Embryonic facial prominence (tissue), 1 donor: ENCODE data around the gene OR56A4.

ENCODE experiments used
- DNase-seq: peaks from one replicate; pipeline ENCODE4 v3.0.0-alpha.2; 2016; ENCODE audit errors: extremely low spot score

OR56A4 gene

GRCh38 chr11:6006846-6007245 is at the start of gene OR56A4:
Gene OR56A4 (minus strand): TSS chr11:6006946. CDS start chr11:6002992, 3,954 bp downstream.
- no peak for DNase-seq

- no peak for DNase-seq
Measured at GRCh38 chr11:6055569-6055968, 48.8 kb upstream of the OR56A4 start.

GRCh38 chr11:6052374-6052773 is 45.6 kb upstream of the OR56A4 start:
- DNase-seq: no peak

- DNase-seq: no peak
Measured at GRCh38 chr11:6040874-6041273, 34.1 kb upstream of the OR56A4 start.

- no peak for DNase-seq
Measured at GRCh38 chr11:6030708-6031405, 24.1 kb upstream of the OR56A4 start, which contains the start of gene OR56A1. Gene OR56A1 (minus strand): TSS chr11:6030758. CDS start chr11:6027692, 3,066 bp downstream.

- DNase-seq: no peak
Measured at GRCh38 chr11:6027501-6027900, 20.8 kb upstream of the OR56A4 start.

GRCh38 chr11:6025056-6025455 is 18.3 kb upstream of the OR56A4 start:
- DNase-seq: no peak

- peak; percentile 9 for DNase-seq
Measured at GRCh38 chr11:6022956-6023355, 16.2 kb upstream of the OR56A4 start.

GRCh38 chr11:6013042-6013441 is 6.3 kb upstream of the OR56A4 start:
- no peak for DNase-seq

- DNase-seq: no peak
Measured at GRCh38 chr11:6012035-6012668, 5.4 kb upstream of the OR56A4 start.

GRCh38 chr11:6006395-6006794 is 351 bp downstream of the OR56A4 start:
- DNase-seq: no peak

GRCh38 chr11:6002202-6002699 is 4.5 kb downstream of the OR56A4 start:
- DNase-seq: no peak

GRCh38 chr11:5994791-5995190 is 12.0 kb downstream of the OR56A4 start:
- DNase-seq: no peak

- no peak for DNase-seq
Measured at GRCh38 chr11:5992604-5993251, 14.0 kb downstream of the OR56A4 start.

GRCh38 chr11:5992150-5992549 is 14.6 kb downstream of the OR56A4 start:
- no peak for DNase-seq

GRCh38 chr11:5989203-5989602 is 17.5 kb downstream of the OR56A4 start:
- no peak for DNase-seq

- DNase-seq: no peak
Measured at GRCh38 chr11:5986885-5987284, 19.9 kb downstream of the OR56A4 start, which contains the start of gene OR52L1. Gene OR52L1 (minus strand): TSS chr11:5986985. CDS start chr11:5986930, 55 bp downstream.

- no peak for DNase-seq
Measured at GRCh38 chr11:5983443-5983842, 23.3 kb downstream of the OR56A4 start.

GRCh38 chr11:5973530-5973929 is 33.2 kb downstream of the OR56A4 start:
- no peak for DNase-seq

GRCh38 chr11:5968394-5968793 is 38.4 kb downstream of the OR56A4 start, which contains the start of gene OR56A5:
Gene OR56A5 (minus strand): TSS chr11:5968494. CDS start chr11:5968494, 0 bp downstream.
- no peak for DNase-seq

- DNase-seq: no peak
Measured at GRCh38 chr11:5967708-5968107, 39.0 kb downstream of the OR56A4 start.

GRCh38 chr11:5966958-5967357 is 39.8 kb downstream of the OR56A4 start:
- no peak for DNase-seq
